GDM1 (cell line): Measurements from ENCODE around the gene ALPL.
"Not testable (repeated sequence)": the region's sequence is repeated elsewhere in the genome, so short reads cannot be mapped to it uniquely, and the experiment has no call there.

Source experiments
- DNase-seq: peaks from one replicate; lab custom pipeline; 2025; lab: John Stamatoyannopoulos, UW

Gene ALPL

GRCh38 chr1:21509351-21510112 lies at the start of gene ALPL:
Gene ALPL, plus strand, starts transcription at chr1:21509423. Its CDS starts 44,659 bp downstream, at chr1:21554082.
- DNase-seq, result no peak

DNA sequence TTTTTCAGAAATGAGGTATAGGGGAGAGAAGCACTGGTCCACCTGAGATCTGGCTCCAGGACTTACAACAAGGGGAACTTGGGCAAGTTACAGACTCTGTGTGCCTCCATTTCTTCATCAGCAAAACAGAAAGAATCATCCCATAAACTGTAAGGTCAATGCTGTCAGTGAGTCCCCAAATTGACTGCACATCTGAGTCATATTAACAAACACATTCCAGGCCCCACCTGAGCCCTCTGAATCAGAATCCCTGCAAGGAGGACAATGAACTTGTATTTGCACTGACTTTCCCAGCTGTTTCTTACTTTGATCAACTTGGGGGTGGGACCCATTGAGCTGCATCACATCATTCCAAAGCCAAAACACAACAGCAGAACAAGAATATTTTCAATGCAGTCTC lies 44.1 kb upstream of the ALPL start:
- not testable (repeated sequence) for DNase-seq

DNA sequence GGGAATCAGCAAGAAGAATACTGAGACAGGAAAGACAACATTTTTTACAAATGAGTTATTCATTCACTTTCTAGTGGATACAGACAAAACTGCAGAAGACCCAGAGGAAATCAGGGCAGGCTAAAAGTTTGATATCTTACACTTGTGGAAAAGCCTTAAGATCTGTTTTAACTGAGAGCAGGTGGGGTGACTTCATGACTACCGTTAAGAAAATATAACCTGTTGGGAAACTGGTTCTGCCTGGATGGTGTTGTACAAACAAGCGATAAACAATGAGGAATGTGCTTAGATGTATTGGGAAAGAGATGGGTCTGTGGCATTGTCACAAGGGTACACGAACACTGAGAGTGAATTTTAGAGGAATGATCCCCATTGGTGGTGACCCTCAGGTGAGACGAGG lies 41.3 kb upstream of the ALPL start:
- DNase-seq, result not testable (repeated sequence)

DNA sequence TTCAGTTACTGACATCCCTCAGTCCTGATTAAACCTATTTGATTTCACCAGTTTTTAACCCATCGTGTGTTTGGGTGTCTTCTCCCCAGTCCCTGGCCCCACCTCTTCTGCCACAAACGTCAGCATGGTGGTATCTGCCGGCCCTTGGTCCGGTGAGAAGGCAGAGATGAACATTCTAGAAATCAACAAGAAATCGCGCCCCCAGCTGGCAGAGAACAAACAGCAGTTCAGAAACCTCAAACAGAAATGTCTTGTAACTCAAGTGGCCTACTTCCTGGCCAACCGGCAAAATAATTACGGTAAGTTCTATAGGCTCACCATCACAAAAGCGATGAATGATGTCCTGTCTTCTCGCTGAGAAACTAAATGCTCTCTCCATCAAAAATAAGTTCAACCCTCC lies 40.6 kb upstream of the ALPL start:
- no peak for DNase-seq

- no peak for DNase-seq
These were observed 39.6 kb upstream of the ALPL start for GRCh38 chr1:21469581-21469980.

DNA sequence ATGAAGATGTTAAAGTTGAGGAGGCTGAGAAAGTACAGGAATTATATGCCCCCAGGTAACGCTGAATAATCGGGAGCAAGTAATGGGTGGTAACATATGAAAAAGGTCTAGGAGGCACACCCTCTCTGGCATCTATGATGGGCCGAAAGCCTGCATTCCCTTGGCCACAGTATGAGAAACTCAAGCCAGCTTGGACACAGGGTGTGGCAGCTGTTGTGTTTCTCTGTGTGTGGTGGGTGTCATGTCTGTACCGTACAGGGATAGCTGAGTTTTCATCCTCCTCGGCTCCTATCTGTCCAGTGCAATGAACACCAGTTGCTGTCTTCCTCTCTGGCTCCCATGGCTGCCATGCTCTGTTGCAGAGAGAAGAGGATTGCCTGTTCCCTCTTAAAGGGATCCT lies 36.4 kb upstream of the ALPL start:
- no peak for DNase-seq

DNA sequence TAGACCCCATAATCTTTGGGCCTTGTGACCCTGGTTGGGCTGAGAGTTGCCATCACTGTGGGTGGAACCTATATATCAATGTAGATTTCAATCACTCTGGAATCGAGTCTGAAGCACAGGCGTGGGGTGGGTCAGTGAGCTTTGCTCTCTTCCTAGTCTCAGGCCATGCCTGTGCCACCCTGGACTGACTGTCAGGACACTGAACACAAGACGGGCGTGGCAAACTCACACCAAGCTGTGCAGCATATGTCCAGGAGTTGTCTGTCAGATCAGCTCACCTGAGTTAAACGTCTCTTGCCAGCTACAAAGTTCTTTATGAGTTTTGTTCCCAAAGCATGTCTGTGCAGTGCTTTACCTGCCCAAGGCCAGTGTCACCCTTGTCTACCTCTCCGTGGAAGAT lies 30.9 kb upstream of the ALPL start:
- no peak for DNase-seq

GRCh38 chr1:21483881-21484280 lies 25.3 kb upstream of the ALPL start:
- not testable (repeated sequence) for DNase-seq

- no peak for DNase-seq
These were observed 20.1 kb upstream of the ALPL start for GRCh38 chr1:21489146-21489545.

GRCh38 chr1:21490774-21491487 lies 18.3 kb upstream of the ALPL start:
- DNase-seq, result peak; percentile 16

DNA sequence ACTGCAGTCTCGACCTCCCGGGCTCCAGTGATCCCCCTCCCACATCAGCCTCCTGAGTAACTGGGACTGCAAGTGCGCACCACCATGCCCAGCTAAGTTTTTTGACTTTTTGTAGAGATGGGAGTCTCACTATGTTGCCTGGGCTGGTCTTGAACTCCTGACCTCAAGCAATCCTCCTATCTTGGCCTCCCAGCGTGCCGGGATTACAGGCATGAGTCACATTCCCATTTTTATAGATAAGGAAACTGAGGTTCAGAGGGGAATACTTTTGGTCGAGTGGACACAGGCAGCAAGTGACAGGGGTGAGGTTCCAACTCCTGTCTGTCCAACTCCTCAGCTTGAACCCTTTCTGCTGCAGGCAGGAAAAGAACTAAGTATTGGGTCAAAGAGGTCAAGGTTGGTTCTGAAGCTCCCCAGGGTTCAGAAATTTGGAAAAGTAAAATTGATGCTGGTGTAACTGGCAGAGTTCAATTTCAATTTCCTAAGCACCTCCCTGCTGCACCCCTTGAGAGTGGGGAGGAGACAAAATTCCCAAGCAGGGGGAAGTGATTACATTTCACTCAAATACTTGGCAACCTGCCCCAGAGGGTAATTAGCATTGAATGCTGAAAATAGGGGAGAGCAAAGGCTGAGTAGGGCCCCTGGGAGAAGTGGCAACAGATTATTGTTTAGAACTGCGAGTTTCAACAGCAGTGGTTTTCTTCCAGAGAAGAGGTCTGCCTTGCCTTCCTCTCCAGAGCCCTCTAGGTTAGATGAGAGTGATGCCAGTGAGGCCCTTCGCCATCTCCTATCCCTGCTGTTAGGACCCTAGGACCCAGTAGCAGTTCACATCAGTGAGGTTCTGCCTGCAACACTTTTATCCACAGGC lies 17.5 kb upstream of the ALPL start:
- no peak for DNase-seq

GRCh38 chr1:21492356-21492625 lies 16.9 kb upstream of the ALPL start:
- DNase-seq, result no peak

DNA sequence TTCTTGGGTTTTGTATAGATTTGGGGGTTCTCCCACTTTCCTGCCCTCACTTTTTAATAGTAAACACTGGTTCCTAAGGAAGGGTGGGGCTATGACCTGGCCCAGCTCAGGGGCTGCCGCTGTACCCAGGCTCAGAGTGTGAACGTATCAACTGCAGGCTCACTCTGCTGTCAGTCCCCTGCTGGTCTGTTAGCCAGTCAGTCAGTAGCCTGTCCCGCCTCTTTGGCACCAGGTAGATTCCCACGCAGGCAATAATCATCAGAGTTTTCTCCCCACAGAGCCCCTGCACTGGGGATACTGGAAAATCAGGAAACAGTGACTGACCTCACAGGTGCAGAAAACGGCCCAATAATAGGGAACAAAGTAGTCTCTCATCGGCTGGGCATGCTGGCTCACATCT lies 15.0 kb upstream of the ALPL start:
- DNase-seq, result no peak

GRCh38 chr1:21495225-21495820 lies 13.9 kb upstream of the ALPL start:
- no peak for DNase-seq

GRCh38 chr1:21496063-21496462 lies 13.2 kb upstream of the ALPL start:
- no peak for DNase-seq

DNA sequence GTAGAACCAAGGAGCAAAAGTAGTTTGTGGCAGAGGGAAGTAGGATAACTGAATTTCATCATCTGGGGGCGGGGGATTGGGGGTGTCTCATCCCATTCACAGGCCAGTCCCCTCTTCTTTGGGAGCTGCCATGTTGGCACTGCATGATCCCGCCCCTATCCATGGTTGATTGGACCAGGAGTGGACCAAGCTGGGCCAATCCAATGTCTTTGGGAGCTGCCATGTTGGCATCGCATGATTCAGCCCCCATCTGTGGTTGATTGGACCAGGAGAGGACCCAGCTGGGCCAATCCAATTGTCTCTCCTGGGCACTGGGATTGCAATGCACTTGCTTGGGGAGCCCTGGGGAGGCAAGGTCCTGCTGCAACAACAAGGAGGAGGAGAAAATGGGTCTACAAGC lies 12.3 kb upstream of the ALPL start:
- DNase-seq, result no peak

GRCh38 chr1:21497466-21498061 lies 11.7 kb upstream of the ALPL start:
- DNase-seq, result no peak

DNA sequence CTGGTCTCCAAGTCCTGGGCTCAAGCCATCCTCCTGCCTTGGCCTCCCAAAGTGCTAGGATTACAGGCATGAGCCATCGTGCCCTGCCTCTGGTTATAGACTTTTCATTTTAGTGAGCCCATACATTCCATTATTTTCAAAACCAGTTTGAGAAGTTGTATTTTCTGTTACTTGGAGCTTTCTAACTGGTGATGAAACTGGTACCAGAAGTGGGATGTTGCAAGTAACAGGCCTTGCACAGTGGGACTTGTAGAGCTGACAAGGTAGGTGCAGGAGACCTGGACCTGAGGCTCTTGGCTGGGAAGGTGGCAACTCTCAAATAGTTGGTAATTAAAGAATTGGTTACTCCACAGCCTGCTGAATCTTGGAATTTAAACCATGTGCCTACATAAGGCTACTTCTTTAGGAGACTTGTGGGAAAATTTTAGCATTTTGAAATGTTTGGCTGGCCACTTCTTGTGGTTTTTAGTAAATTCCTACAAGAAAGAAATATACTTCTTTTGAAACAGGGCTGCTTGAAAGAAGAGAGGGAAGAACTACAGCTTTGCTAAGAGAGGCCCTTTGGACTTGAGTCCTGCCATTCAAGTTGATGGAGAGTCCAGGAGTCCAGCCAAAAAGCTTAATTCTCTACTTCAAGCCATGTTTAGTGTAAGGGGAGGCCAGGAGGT lies 9.8 kb upstream of the ALPL start:
- DNase-seq, result no peak

GRCh38 chr1:21503706-21504377 lies 5.4 kb upstream of the ALPL start:
- DNase-seq, result no peak

GRCh38 chr1:21506804-21507203 lies 2.4 kb upstream of the ALPL start:
- DNase-seq, result no peak
